HG02623 (cell line): Measurements from ENCODE around the gene RHBDD1.

Source experiments
- ATAC-seq: cut with Tn5 transposase; IDR thresholded peaks from one replicate; pipeline ENCODE4 v1.9.1; 2021; ENCODE audit warnings: moderate library complexity; ENCODE audit not compliant: unreplicated experiment

Gene RHBDD1, protein sequence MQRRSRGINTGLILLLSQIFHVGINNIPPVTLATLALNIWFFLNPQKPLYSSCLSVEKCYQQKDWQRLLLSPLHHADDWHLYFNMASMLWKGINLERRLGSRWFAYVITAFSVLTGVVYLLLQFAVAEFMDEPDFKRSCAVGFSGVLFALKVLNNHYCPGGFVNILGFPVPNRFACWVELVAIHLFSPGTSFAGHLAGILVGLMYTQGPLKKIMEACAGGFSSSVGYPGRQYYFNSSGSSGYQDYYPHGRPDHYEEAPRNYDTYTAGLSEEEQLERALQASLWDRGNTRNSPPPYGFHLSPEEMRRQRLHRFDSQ

DNA sequence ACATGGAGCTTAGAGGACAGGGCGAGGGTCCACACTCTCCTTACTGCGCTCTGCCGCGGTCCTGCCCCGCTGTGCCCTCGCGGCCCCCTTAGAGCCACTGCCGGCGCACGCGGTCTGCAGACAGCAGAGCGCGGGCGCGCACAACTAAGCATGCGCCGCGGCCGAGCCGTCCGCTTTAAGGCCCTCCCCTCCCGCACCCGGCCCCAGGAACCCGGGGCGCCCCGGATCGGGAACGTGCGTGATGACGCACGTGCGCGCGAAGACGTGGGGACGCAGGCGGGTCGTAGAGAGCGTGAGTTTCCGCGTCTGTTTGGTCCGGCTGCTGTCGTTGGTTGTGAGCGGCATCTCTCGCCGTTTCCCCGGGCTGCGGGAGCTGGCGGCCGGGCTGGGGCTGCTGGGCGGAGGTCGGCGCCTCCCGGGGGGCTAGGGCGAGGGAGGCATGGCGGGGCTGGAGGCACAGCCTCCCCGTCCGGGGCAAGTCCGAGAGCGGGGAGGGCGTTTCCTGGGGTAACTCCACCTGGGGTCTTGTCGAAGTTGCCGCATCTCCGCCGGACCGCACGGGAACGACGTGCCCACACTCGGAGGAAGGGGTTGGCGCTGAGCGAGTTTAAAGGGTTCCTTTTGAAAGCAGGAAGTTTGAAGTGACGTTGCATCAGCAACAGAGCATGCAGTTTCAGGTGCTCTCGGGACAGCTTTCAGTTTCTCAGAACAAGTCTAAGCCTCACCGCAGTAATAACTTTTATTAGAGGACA, at the start of gene RHBDD1:
TSS of gene RHBDD1 (plus strand) at position 259 of the 752 bp plus-strand sequence. CDS start 28,640 bp downstream, outside the sequence.
- ATAC-seq = peak; percentile 84

DNA sequence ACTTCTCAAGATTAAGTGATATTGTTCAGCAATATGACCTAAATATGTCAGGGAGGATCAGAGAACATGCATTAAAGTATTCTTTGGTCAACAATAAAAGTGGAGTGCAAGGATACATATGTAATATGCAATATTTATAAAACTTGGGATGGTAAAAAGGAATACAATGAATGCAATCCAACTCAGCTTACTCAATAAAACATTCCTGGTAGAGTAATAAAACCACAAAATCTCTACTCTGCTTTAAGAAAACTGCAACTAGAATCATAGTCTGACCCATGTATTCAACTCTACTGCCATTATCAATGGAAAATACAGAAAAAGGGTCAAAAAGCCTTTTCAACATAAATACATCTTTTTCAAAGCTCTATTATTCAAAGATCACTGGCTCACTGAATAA, 47.8 kb upstream of the RHBDD1 start:
- no peak for ATAC-seq

DNA sequence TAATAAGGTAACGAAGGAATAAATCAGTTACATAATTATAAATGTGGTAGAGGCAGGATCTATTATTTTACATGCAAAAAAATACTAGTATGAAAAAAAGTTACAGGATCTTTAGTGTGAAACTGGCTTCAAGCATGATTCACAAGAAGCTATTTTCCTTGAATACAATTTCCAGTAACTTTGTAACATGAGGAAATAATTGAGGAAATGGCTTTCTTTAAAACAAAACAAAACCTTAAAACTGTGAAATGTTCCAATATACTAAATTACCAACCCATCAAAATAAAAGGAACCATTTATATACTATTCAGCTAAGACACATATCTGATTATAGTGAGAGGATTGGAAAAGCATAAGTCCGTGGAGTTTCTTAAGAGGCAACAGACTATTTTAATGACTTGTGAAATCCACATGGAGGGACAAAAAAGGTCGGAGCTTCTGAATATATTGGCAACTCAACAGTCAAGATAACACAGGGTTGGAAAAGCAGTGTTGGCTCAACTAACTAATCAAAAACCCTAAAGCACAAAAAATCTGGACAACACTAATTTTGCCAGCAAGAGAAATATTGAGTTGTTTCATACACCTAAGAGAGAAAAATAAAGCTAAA, 46.9 kb upstream of the RHBDD1 start:
- no peak for ATAC-seq

DNA sequence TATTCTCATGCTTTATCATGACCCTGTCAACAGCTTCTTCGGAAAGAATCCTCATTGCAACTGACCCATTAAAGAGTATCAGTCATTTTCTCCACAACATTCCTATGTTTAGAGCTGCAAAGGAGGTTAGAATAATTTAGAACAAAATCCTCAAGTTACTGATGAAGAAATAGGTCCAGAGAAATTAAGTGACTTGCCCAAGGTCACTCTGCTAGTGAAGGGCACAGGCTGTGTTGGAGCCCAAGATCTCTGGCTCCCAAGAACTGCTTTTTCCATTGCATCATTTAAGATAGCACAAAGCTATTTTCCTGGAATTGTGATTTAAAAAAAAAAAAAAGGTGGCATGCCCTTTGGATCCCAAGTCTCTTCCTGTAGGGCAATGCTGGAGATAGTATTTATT, 45.8 kb upstream of the RHBDD1 start:
- ATAC-seq = no peak

DNA sequence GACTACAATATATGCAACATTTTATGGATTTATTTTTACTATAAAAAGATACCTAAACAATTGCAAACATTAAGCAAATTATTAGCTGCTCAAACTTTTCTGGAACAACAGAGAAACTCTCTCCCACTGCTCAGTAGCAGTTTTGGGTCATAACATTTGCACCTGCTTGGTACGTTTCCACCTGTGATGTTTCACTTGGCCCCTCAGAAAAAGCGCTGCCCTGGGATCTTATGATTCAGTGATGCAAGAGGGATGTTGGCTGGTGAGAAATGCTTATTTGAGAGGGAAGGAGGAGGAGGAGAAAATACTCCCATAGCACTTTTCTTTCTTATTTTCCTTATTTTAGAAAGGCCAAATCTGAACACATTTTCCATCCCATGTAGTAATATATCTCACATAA, 45.4 kb upstream of the RHBDD1 start:
- ATAC-seq = no peak

DNA sequence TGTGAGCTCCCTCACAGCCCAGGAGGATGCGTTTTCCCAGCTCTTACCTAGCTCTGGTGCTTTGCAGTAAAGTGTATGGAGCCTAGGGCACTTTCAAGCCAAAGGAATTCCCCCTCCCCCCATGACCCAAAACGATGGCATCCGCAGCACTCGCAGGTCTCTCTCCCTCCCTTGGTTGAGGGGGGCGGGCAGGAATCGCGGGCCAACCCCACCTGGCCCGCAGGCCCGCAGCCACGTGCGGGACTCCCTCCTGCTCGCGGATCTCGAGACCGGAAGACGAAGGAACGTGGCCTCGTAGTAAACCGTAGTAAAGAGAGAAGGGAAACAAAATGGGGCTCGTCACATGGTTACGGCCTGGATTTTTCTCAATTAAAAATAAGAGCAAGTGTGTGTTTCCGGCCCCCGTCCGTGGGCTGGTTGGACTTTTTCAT, 44.8 kb upstream of the RHBDD1 start:
- peak; percentile 46 for ATAC-seq

DNA sequence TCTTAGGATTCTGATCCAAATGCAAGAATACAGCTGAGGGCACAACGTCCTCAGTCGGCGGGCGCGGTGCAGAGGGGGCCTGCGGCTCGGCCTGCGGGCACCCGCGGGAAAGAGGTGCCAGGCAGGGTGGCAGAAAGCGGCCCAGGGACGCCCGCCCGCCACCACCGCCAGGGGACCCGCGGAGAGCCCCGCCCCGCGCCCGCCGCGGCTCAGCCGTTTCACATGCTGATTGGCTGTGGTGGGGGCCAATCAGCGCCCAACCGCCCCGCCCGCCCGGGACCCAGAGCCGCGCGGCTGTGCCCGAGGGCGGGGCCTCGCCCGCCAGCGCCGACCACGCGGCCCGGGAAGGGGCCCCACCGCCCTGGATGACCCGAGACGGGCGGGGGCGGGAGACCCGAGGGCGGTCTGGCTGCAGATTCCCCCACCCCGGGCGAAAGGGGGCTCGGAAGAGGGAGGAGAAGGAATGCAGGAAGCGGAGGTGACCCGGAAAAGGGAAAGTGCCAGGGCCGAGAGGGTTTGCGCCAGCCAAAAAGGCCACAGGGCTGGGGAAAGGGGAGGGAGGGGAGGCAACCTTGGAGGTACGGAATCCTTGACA, 44.3 kb upstream of the RHBDD1 start:
- peak; percentile 96 for ATAC-seq

DNA sequence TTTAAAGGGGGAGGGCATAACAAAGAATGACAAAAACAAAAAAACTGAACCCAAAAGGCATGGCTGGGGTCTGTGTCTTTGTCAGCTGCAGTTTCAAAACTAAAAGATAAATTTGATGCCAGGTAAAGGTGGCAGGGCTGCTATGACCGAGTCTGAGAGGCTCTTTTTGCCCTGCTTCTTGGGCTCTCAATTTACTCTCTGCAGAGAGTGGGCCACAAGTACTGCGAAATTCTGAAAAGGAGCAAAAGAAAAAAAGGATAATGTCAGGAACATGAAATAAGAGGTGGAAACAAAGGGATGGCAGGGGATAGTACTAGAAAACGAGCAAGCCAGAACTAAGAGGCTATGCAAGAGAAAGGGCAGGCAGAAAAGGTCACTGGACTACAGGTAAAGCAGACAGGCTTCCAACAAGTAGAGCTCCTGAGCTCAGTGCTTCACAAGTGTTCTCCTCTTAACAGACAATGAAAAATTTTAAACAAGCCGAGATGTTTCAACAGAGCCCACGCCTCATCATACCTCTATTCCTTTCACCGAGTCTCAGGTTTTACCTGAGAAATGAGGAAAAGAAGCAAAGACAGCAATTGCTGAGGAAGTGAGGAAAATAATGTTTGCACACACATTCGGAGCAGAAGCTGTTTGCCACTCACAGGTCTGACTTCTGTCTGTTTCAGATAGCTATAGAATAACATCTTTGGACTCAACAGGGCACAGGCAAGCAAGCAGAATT, 43.5 kb upstream of the RHBDD1 start:
- no peak for ATAC-seq

DNA sequence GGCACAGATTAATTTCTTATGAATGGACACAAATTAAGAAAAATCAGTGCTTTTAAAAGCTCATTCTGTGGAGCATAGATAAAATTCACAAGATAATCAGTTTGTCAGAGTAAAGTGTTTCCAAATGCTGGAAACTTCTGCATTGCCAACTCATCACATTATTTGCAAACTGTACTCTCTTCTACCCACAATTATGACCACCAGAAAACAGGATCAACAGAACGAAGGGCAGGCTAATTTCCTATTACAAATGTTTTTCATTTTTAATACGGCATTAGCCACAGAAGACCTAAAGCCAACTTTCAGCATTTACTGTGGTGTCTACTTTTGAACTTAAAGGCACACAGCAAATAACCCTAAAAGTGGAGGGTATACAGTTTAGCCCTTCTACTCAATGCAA, 42.2 kb upstream of the RHBDD1 start:
- no peak for ATAC-seq

DNA sequence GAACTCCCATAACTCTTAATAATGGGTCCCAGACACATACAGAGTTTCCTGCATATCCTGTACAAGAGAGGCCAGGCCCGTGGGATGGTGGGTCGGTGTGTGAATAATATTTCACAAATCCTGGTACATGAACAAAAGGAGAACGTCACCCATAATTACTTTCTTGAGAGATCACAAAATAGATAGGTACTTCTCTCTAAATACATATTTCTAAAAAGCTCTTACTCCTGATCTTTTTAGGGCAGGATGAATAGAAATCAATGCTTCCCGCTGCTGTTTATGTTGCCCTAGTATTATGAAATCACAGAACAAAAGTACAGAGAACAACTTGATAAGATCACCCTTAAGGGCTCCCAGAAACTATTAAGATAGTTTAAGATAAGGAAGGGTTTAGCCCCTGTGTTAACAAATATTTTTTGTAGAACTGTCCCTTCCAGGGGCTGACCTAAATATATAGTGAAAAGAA, 41.6 kb upstream of the RHBDD1 start:
- ATAC-seq = no peak

DNA sequence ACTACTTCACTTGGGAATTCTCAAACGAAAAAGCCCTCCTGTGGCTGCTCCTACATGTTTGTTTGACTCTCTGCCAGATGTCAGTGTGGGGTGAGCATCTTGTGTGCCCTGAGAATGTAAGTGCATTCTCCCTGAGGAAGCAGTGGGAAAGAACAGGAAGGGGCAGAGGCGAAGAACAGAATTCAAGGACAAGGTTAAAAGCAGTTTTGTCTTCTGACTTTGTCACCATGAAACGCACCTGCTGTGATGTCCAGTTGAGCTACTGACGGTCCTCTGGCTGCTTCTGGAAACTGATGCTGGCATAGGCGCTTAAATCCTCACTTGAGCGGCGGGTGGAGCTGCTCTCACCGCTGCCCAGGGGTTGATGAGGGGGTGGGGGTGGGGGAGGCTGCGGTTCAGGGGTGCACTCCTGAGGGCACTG, 41.1 kb upstream of the RHBDD1 start:
- ATAC-seq = no peak

DNA sequence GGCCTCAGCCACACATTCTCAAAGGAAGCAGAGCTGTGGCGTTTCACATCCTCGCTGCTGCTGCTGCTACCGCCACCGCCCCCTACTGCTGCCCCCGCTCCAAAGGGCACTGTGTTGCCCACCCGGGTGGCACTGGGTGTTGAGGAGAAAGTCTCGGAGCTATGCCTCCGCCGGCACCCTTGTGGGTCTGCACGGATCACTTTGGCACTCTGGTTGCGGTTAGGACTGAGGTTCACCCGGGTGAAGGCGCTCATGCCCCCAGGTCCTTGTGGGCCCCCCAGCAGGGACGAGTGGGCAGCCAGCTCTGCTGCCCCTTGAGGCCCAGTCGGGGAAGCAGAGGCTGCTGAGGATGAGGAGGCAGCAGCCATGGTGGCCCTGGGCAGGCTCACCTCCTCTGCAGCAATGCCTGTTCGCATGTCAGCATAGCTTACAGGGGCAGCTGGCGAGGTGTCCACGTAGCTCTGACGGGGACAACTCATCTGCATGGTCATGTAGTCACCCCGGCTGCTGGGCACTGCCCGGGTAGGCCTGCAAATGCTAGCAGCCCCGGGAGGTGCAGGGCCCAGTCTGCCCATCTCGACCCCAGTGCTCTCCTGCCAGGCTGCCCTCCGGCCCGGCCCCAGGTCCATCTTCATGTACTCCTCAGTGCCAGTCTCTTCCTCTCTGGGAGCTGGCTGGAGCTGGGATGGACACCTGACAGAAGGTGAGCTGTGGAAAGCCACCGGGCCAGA, 40.4 kb upstream of the RHBDD1 start:
- no peak for ATAC-seq

DNA sequence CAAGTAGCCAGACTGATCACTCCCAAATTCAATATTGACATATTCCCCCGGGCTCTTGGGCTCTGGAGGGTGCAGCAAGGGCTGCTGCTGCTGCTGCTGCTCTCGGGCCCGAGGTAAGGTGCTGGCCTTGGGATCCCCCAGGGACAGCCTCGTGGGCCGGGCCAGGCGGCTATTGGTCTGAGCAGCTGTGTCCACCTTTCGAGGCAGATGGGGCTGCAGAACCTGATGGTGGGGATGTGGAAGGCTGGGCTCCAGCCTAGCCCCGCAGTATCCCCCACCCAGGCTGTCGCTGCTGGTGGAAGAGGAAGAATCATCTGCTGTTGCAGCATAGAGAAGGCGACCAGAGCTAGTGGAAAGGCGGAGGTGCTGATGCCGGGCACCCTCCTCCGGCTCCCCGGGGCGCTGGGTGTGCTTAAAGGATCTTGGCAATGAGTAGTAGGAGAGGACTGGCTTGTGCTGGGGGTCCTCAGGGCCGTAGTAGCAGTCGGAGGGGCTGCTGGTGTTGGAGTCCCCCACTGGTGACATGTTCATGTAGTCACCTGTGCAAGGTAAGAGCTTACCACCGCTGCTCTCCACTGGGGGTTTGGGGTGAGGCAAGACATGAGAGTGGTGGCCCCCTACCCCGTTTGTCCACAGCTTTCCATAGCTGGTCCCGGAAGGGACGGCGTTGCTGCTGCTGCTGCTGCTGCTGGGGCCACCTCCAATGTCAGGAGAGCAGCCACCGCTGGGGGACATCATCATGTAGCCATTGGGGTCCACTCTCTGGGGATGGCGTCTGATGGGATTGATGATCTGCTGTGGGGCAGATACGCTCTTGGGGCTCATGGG, 39.6 kb upstream of the RHBDD1 start:
- no peak for ATAC-seq

DNA sequence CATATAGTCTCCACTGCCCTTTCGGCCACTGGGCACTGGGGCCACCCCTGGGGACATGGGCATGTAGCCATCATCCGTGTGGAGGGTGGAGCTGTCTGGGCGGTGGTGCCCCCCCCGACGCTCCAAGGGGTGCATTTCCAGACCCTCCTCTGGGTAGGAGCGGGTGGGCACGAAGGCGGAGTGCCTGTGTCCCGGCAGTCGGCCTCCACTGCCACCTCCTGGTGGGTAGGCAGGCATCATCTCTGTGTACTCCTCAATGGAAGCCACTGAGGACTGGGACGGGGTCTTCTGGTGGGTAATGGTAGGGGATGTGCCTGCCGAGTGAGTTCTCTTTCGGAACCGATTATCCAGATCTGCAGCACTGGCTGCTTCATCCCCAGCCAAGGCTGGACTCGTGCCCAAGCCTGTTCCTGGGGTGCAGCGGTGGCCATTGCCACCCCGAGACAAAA, 39.0 kb upstream of the RHBDD1 start:
- ATAC-seq = no peak

DNA sequence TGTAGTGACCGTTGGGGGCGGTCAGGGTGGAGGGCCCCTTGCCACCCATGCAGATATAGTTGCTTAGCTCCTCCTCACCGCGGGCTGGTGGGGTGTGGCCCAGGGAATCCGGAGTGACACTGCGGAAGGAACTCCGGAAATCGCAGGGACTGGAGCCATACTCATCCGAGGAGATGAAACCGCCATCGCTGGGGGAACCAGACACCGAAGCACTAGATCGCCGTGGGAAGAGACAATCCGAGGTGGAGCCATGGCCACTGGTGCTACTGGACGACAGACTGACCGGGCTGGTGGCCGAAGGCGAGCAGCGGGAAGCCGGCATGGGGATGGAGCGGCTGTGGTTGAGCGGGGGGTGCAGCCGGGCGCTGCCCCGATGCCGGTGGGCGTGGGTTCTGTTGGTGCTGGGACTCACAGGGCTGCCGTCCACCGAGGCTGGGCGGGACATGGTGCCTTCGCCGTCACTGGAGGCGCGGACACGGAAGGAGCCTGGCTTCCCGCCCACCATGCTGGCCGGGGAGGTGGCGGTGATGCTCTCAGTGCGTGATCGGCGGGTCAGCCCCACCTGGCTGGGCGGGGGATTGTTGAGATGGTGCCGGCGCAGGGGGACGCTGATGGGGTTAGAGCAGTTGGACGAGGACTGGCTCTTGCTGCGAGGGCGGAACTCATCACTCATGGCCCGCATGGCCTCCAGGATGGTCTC, 38.4 kb upstream of the RHBDD1 start:
- ATAC-seq = no peak

DNA sequence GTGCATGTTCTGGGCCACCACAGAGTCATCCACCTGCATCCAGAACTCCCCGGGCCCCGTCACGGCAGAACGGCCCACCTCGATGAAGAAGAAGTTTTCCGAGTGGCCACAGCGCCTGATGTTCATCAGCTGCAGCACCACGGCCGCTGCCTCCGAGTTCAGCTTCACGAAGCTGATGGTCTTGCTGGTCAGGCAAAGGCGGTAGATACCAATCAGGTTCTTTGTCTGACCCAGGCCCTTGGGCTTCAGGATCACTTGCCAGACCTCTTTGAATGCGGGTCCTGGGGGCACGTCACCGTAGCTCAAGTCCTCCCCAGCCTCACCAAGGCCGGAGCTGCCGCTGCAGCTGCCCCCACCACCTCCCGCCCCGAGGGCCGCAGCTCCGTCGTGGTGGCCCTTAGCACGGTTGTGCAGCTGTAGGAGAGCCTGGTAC, 37.8 kb upstream of the RHBDD1 start:
- ATAC-seq = no peak

DNA sequence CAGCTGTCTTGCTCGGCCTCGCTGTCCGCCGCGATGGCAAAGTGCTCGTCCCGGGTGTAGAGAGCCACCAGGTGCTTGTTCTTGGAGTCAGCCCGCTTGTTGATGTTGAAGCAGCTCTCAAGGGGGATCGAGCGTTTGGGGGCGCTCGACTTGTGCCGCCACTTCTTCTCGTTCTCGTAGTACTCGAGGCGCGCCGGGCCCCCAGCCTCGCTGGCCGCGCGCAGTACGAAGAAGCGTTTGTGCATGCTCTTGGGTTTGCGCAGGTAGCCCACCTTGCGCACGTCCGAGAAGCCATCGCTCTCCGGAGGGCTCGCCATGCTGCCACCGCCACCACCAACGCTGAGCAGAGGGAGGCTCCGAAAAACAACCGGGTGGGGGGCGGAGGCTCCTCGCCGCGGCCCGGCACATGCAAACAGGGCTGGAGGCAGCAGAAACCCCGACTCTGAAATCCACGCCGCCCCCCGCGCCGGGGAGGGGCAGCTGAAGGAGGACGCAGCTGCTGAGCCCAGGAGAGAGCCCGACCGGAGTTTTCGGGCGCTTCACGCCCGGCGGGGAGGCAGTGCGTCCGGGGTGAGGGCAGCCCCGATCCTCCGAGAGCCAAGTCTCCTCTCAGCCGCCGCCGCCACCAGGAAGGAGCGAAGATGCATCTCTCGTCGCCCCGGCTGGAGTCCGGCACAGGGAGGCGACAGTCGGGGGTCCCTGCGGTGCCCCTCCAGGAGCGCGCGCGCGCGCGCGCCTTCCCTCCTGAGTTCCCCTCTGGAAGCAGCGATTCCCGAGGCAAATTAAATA, 37.2 kb upstream of the RHBDD1 start:
- peak; percentile 18 for ATAC-seq
